ENCODE results near the gene LIX1. TPM values are rescaled to one million over a fixed set of nuclear protein-coding genes. Genes with fewer than 3 reads are reported as not detected.

LIX1 gene
- total and polyA plus RNA-seq, 2 of the 13 experiments (the other 11 are each of a cell fraction or from before 2014, with no cell fraction given) = not detected

GRCh38 chr5:97183100-97183929 lies 40.9 kb upstream of the LIX1 start, which contains the start of gene RIOK2 (continued):
- TF ChIP-seq, protein P1, sequence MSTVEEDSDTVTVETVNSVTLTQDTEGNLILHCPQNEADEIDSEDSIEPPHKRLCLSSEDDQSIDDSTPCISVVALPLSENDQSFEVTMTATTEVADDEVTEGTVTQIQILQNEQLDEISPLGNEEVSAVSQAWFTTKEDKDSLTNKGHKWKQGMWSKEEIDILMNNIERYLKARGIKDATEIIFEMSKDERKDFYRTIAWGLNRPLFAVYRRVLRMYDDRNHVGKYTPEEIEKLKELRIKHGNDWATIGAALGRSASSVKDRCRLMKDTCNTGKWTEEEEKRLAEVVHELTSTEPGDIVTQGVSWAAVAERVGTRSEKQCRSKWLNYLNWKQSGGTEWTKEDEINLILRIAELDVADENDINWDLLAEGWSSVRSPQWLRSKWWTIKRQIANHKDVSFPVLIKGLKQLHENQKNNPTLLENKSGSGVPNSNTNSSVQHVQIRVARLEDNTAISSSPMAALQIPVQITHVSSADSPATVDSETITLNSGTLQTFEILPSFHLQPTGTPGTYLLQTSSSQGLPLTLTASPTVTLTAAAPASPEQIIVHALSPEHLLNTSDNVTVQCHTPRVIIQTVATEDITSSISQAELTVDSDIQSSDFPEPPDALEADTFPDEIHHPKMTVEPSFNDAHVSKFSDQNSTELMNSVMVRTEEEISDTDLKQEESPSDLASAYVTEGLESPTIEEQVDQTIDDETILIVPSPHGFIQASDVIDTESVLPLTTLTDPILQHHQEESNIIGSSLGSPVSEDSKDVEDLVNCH (CRISPR knock-in tag; IDR thresholded peaks at IDR 0.05) = no peak
- TF ChIP-seq DNMT3B (CRISPR knock-in tag; conservative IDR thresholded peaks at IDR 0.05) = peak; percentile 27; the same call in 1 of the 2 replicates
- TF ChIP-seq GLMP (CRISPR knock-in tag; IDR thresholded peaks at IDR 0.05; ENCODE audit: borderline replicate concordance) = no peak
- TF ChIP-seq CC2D1A (CRISPR knock-in tag; IDR thresholded peaks at IDR 0.05) = no peak
- TF ChIP-seq PRDM15 (CRISPR knock-in tag; IDR thresholded peaks at IDR 0.05) = no peak; the same call in 1 of the 2 replicates
- TF ChIP-seq, protein P2, sequence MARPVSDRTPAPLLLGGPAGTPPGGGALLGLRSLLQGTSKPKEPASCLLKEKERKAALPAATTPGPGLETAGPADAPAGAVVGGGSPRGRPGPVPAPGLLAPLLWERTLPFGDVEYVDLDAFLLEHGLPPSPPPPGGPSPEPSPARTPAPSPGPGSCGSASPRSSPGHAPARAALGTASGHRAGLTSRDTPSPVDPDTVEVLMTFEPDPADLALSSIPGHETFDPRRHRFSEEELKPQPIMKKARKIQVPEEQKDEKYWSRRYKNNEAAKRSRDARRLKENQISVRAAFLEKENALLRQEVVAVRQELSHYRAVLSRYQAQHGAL (CRISPR knock-in tag; IDR thresholded peaks at IDR 0.05; ENCODE audit: not compliant biosample characterization) = peak; percentile 73
- no peak for TF ChIP-seq BRCA1 (CRISPR knock-in tag; IDR thresholded peaks at IDR 0.05)
- TF ChIP-seq GPN1 (CRISPR knock-in tag; IDR thresholded peaks at IDR 0.05; ENCODE audit: borderline replicate concordance) = no peak
- peak; percentile 72; the same call in 1 of the 2 replicates for TF ChIP-seq ATF7-NPFF (CRISPR knock-in tag; IDR thresholded peaks at IDR 0.05; ENCODE audit: low read depth)
- peak; percentile 64; the same call in 1 of the 2 replicates for TF ChIP-seq BRD4 (CRISPR knock-in tag; IDR thresholded peaks at IDR 0.05)
- TF ChIP-seq ZNF414 (CRISPR knock-in tag; IDR thresholded peaks at IDR 0.05) = 0 out of 2 replicates have a peak, but pooled peaks have one; percentile 7
- TF ChIP-seq SP140L (CRISPR knock-in tag; IDR thresholded peaks at IDR 0.05; ENCODE audit: borderline replicate concordance) = no peak
- TF ChIP-seq, protein P3, sequence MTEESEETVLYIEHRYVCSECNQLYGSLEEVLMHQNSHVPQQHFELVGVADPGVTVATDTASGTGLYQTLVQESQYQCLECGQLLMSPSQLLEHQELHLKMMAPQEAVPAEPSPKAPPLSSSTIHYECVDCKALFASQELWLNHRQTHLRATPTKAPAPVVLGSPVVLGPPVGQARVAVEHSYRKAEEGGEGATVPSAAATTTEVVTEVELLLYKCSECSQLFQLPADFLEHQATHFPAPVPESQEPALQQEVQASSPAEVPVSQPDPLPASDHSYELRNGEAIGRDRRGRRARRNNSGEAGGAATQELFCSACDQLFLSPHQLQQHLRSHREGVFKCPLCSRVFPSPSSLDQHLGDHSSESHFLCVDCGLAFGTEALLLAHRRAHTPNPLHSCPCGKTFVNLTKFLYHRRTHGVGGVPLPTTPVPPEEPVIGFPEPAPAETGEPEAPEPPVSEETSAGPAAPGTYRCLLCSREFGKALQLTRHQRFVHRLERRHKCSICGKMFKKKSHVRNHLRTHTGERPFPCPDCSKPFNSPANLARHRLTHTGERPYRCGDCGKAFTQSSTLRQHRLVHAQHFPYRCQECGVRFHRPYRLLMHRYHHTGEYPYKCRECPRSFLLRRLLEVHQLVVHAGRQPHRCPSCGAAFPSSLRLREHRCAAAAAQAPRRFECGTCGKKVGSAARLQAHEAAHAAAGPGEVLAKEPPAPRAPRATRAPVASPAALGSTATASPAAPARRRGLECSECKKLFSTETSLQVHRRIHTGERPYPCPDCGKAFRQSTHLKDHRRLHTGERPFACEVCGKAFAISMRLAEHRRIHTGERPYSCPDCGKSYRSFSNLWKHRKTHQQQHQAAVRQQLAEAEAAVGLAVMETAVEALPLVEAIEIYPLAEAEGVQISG (CRISPR knock-in tag; IDR thresholded peaks at IDR 0.05) = peak; percentile 47; the same call in 1 of the 2 replicates
- TF ChIP-seq, protein P4, sequence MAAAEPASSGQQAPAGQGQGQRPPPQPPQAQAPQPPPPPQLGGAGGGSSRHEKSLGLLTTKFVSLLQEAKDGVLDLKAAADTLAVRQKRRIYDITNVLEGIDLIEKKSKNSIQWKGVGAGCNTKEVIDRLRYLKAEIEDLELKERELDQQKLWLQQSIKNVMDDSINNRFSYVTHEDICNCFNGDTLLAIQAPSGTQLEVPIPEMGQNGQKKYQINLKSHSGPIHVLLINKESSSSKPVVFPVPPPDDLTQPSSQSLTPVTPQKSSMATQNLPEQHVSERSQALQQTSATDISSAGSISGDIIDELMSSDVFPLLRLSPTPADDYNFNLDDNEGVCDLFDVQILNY (CRISPR knock-in tag; conservative IDR thresholded peaks at IDR 0.05) = no peak
